ENCODE data around the gene DLX3. TPM values are rescaled to one million over a fixed set of nuclear protein-coding genes. Genes with fewer than 3 reads are reported as not detected.

The DLX3 gene
- total and polyA plus RNA-seq, 4 donors: not detected

DNA sequence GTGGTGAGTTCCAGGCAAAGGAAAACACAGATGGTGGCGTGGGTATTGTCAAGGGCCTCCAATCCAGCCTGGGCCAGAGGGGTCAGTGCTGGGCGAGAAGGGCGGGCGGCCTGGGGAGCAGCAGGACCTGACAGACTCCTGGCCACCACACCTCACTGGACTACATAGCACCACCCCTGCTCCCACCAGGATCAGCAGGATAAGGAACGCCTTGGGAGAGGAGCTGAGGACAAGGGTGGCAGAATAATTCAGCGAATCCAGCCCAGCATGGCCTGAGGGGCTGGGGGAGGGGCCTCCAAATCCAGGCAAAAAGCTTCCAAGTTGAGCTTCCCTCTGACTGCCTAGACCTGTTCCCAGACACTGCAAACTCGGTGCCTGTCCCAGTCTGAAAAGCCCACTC lies 19.5 kb downstream of the DLX3 start:
- no peak for DNase-seq (ENCODE audit: low spot score)
- Histone ChIP-seq H3K4me3 (ENCODE audit: low read depth in 1 of 3, low read length in 3 of 3) (no peak overlapping the region), H3K27ac (ENCODE audit: low read depth in 1 of 2, low read length in 2 of 2) (no peak overlapping the region), H3K36me3 (ENCODE audit: control insufficient read depth in 4 of 4, insufficient read depth in 3 of 4, low read depth in 1 of 4, low read length in 3 of 4) (no peaks in the 10 kb centered on the region), H3K9me3 (ENCODE audit: control insufficient read depth in 4 of 4, low read length in 3 of 4) (no peaks in the 10 kb centered on the region), H3K9ac (ENCODE audit: low read depth in 1 of 2, low read length in 2 of 2) (no peak overlapping the region), H3K27me3 (ENCODE audit: control insufficient read depth in 4 of 4, insufficient read depth in 4 of 4, low read length in 3 of 4) (peaks cover 0 to 13% (median 8%) of the 10 kb centered on the region in 4 donors), H3K4me1 (ENCODE audit: control insufficient read depth in 4 of 4, insufficient read depth in 4 of 4, low read length in 3 of 4) (peaks cover 0 to 8% (median 1%) of the 10 kb centered on the region in 4 donors)
- WGBS: 73% methylated on average over 7 of the region's 7 CpGs
- TF ChIP-seq RAD21 (IDR thresholded peaks at IDR 0.05): no peak
- TF ChIP-seq JUND (IDR thresholded peaks at IDR 0.05): no peak
- TF ChIP-seq, protein P1, sequence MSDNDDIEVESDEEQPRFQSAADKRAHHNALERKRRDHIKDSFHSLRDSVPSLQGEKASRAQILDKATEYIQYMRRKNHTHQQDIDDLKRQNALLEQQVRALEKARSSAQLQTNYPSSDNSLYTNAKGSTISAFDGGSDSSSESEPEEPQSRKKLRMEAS (IDR thresholded peaks at IDR 0.05): no peak
- no peak for TF ChIP-seq SP1 (IDR thresholded peaks at IDR 0.05)
- TF ChIP-seq EGR1 (IDR thresholded peaks at IDR 0.05; ENCODE audit: low read depth in 2 of 2): no peak
- TF ChIP-seq, protein P2, sequence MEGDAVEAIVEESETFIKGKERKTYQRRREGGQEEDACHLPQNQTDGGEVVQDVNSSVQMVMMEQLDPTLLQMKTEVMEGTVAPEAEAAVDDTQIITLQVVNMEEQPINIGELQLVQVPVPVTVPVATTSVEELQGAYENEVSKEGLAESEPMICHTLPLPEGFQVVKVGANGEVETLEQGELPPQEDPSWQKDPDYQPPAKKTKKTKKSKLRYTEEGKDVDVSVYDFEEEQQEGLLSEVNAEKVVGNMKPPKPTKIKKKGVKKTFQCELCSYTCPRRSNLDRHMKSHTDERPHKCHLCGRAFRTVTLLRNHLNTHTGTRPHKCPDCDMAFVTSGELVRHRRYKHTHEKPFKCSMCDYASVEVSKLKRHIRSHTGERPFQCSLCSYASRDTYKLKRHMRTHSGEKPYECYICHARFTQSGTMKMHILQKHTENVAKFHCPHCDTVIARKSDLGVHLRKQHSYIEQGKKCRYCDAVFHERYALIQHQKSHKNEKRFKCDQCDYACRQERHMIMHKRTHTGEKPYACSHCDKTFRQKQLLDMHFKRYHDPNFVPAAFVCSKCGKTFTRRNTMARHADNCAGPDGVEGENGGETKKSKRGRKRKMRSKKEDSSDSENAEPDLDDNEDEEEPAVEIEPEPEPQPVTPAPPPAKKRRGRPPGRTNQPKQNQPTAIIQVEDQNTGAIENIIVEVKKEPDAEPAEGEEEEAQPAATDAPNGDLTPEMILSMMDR (IDR thresholded peaks at IDR 0.05; ENCODE audit: low read depth, low read length, missing input control): no peak
- no peak for TF ChIP-seq TAF1 (conservative IDR thresholded peaks at IDR 0.05)
- TF ChIP-seq, protein P3, sequence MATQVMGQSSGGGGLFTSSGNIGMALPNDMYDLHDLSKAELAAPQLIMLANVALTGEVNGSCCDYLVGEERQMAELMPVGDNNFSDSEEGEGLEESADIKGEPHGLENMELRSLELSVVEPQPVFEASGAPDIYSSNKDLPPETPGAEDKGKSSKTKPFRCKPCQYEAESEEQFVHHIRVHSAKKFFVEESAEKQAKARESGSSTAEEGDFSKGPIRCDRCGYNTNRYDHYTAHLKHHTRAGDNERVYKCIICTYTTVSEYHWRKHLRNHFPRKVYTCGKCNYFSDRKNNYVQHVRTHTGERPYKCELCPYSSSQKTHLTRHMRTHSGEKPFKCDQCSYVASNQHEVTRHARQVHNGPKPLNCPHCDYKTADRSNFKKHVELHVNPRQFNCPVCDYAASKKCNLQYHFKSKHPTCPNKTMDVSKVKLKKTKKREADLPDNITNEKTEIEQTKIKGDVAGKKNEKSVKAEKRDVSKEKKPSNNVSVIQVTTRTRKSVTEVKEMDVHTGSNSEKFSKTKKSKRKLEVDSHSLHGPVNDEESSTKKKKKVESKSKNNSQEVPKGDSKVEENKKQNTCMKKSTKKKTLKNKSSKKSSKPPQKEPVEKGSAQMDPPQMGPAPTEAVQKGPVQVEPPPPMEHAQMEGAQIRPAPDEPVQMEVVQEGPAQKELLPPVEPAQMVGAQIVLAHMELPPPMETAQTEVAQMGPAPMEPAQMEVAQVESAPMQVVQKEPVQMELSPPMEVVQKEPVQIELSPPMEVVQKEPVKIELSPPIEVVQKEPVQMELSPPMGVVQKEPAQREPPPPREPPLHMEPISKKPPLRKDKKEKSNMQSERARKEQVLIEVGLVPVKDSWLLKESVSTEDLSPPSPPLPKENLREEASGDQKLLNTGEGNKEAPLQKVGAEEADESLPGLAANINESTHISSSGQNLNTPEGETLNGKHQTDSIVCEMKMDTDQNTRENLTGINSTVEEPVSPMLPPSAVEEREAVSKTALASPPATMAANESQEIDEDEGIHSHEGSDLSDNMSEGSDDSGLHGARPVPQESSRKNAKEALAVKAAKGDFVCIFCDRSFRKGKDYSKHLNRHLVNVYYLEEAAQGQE (IDR thresholded peaks at IDR 0.05): no peak
- no peak for TF ChIP-seq HNF4G (IDR thresholded peaks at IDR 0.05)
- TF ChIP-seq FOXA2 (IDR thresholded peaks at IDR 0.05): no peak
- TF ChIP-seq, protein P4, sequence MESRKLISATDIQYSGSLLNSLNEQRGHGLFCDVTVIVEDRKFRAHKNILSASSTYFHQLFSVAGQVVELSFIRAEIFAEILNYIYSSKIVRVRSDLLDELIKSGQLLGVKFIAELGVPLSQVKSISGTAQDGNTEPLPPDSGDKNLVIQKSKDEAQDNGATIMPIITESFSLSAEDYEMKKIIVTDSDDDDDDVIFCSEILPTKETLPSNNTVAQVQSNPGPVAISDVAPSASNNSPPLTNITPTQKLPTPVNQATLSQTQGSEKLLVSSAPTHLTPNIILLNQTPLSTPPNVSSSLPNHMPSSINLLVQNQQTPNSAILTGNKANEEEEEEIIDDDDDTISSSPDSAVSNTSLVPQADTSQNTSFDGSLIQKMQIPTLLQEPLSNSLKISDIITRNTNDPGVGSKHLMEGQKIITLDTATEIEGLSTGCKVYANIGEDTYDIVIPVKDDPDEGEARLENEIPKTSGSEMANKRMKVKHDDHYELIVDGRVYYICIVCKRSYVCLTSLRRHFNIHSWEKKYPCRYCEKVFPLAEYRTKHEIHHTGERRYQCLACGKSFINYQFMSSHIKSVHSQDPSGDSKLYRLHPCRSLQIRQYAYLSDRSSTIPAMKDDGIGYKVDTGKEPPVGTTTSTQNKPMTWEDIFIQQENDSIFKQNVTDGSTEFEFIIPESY (IDR thresholded peaks at IDR 0.05): no peak
- TF ChIP-seq, protein P5, sequence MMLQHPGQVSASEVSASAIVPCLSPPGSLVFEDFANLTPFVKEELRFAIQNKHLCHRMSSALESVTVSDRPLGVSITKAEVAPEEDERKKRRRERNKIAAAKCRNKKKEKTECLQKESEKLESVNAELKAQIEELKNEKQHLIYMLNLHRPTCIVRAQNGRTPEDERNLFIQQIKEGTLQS (IDR thresholded peaks at IDR 0.05): no peak
- no peak for TF ChIP-seq NR2F2 (IDR thresholded peaks at IDR 0.05)
- no peak for TF ChIP-seq FOXA1 (IDR thresholded peaks at IDR 0.05)
- TF ChIP-seq HNF4A (conservative IDR thresholded peaks at IDR 0.05): no peak

DNA sequence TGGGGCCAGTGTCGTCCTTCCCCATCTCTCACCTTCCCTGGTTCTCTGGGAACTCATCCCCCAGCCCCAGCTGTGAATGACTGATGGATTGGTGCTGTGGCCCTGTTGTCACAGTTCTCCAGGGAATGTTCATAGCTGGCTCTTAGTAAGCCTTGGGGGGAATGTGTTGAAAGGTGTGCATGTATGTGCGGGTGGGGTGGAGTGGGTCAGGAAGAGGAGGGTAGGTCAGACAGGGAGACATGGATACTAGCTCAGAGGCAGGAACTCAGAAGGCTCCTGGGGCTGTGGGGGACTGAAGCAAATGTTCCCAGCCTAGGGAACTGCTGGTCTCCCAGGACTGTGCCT lies 21.8 kb downstream of the DLX3 start:
- H3K27me3 ChIP-seq (ENCODE audit: control insufficient read depth in 4 of 4, insufficient read depth in 4 of 4, low read length in 3 of 4): peaks cover 0 to 20% (median 13%) of the 10 kb centered on the region in 4 donors
- H3K9me3 ChIP-seq (ENCODE audit: control insufficient read depth in 4 of 4, low read length in 3 of 4): no peaks in the 10 kb centered on the region
- TF ChIP-seq FOXA1 (IDR thresholded peaks at IDR 0.05) (no peak), RAD21 (IDR thresholded peaks at IDR 0.05) (no peak), NR2F2 (IDR thresholded peaks at IDR 0.05) (no peak), FOXA2 (IDR thresholded peaks at IDR 0.05) (no peak), RXRA (IDR thresholded peaks at IDR 0.05) (no peak), SP1 (IDR thresholded peaks at IDR 0.05) (no peak), GABPA (IDR thresholded peaks at IDR 0.05 in 1 of 2, conservative IDR thresholded peaks at IDR 0.05 in 1 of 2) (no peak), YY1 (IDR thresholded peaks at IDR 0.05) (no peak)
- TF ChIP-seq, protein P3 (IDR thresholded peaks at IDR 0.05): no peak
- TF ChIP-seq, protein P4 (IDR thresholded peaks at IDR 0.05): no peak
- no peak overlapping the region for H3K27ac ChIP-seq (ENCODE audit: low read depth in 1 of 2, low read length in 2 of 2)
- no peak overlapping the region for H3K9ac ChIP-seq (ENCODE audit: low read depth in 1 of 2, low read length in 2 of 2)
- H3K4me3 ChIP-seq (ENCODE audit: low read depth in 1 of 3, low read length in 3 of 3): no peak overlapping the region
- H3K36me3 ChIP-seq (ENCODE audit: control insufficient read depth in 4 of 4, insufficient read depth in 3 of 4, low read depth in 1 of 4, low read length in 3 of 4): no peaks in the 10 kb centered on the region
- no peak for DNase-seq (ENCODE audit: low spot score)
- 11% methylated on average over 2 of the region's 2 CpGs for WGBS
- H3K4me1 ChIP-seq (ENCODE audit: control insufficient read depth in 4 of 4, insufficient read depth in 4 of 4, low read length in 3 of 4): peaks cover 7 to 24% (median 12%) of the 10 kb centered on the region in 4 donors
